GM21717 (cell line): ENCODE measurements around the gene SPATA25.

Experiments
- ATAC-seq: cut with Tn5 transposase; IDR thresholded peaks from one replicate; pipeline ENCODE4 v1.9.1; 2021; ENCODE audit warnings: mild to moderate bottlenecking, moderate library complexity; ENCODE audit not compliant: unreplicated experiment

SPATA25 gene

DNA sequence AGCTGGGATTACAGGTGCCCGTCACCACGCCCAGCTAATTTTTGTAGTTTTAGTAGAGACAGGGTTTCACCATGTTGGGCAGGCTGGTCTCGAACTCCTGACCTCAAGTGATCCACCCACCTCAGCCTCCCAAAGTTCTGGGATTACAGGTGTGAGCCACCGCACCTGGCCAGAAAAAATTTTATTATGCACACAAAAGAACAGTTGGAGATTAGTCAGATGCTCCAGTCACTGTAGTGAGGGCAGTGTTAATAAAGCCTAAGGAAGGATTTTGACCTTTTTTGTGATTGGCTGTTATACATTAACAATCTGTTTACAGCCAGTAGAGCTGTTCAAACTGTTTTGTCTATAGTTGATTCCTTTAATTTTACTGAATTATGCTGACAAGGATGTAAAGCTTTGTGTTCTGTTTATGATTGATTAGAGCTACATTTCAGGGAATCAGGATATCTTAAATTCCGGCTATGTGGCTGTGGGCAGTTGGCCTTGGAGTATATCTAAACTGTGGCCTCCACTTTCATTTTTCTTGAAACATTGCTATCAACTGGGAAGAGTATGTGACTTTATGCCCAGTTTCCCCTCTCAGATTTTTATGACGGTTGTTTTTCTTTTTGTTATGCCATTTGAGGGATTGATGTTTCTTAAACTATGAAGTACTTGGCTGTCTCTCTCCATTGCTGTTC is 20.1 kb downstream of the SPATA25 start:
- ATAC-seq, result no peak

DNA sequence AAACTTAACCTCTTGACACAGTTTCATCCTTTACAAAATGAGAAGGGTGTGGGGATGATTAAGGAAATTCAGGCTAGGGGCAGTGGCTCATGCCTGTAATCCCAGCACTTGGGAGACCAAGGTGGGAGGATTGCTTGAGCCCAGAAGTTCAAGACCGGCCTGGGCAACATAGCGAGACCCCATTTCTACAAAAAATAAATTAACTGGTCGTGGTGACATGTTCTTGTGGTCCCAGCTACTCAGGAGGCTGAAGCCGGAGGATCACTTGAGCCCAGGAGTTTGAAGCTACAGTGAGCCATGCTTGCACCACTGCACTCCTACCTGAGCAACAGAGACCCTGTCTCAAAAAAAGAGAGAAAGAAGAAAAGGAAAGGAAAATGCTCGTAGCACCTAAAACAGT is 21.0 kb downstream of the SPATA25 start:
- no peak for ATAC-seq

DNA sequence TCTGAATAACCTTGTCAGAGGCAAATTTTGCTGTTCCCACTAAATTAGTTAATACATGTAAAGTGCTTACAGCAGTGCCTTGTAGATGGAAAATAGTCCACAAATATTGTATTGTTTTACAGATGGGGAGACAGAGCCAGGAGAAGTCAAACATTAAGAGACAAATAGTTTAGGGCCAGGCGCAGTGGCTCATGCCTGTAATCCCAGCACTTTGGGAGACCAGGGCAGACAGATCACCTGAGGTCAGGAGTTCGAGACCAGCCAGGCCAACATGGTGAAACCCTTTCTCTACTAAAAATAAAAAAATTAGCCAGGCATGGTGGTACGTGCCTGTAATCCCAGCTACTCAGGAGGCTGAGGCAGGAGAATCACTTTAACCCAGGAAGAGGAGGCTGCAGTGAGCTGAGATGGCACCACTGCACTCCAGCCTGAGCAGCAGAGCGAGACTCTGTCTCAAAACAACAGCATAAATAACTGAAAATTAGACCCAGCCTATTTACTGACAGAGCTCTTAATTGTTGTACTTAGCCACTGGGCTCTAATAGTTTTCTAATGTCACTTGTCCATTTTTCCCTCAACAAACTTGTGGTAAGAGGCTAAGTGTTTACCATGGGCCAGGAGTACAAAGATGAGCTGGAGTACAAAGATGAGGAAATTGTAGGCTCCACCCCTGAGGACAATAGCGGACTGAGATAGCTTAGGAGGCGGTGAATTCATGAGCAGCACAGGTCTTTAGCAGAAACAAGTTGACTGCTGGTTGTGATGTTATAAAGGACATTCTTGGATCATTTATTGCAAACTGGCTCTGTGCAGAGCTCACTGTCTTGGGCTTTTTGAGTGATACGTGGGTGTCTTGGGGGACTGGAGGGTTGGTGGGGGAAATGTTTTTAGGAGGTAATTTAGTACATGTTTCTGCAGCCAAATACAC is 23.6 kb downstream of the SPATA25 start:
- no peak for ATAC-seq

DNA sequence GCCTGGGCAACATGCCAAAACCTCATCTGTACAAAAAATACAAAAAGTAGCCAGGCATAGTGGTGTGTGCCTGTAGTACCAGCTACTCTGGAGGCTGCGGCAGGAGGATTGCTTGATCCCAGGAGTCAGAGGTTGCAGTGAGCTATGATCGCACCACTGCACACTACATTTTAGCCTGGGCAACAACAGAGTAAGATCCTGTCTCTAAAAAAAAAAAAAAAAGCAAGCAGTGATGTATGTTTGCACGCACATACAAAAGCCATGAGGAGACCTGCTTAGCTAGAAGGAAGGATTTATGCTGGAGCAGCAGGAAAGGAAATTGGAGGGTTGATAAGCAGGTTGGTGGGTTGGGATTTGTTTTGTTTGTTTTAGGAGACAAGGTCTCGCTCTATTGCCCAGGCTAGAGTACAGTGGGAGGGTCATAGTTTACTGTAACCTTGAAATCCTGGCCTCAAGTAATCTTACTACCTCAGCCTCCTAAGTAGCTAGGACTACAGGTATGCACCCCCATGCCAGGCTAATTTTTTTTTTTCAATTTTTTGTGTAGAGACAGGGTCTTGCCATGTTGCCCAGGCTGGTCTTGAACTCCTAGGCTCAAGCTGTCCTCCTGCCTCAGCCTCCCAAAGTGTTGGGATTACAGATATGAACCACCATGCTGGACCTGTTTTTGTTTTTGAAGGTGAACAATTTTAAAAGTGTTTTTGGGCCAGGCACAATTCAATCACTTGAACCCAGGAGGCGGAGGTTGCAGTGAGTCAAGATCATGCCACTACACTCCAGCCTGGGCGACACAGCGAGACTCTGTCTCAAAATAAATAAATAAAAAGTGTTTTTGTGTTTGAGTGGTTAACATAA is 26.0 kb downstream of the SPATA25 start:
- ATAC-seq, result no peak

DNA sequence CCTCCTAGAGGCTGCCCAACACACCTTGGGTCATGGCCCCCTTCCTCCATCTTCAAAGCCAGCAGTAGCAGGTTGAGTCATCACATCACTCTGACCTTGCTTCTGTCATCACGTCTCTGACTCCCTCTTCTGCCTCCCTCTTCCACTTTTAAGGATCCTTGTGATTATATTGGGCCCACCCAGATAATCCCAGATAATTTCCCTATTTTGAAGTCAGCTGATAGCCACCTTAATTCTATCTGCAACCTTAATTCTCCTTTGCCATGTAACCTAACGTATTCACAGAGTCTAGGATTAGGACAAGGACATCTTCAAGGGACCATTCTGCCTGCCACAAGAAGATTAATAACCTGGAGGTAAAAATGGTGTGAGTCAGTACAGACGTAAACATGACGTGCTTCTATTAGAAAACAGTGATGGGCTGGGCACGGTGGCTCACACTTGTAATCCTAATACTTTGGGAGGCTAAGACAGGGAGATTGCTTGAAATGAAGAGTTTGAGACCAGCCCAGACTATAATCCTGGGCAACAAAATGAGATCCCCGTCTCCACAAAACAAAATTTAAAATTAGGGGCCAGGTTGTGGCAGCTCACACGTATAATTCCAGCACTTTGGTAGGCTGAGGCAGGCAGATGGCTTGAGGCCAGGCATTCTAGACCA is 26.7 kb downstream of the SPATA25 start:
- ATAC-seq, result no peak

DNA sequence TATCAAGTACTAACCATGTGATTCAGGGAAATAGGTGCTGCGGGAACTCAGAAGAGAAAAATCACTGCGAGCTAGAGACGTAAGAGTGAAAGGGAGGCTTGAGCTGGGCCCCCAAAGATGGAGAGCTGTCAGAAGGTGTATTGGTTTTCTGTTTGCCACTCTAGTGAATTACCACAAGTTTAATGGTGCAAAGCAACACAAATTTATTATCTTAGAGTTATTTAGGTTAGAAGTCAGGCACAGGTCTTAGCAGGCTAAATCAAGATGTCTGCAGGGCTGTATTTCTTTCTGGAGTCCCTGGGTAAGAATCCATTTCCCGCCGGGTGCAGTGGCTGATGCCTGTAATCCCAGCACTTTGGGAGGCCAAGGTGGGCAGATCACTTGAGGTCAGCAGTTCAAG is 27.5 kb downstream of the SPATA25 start:
- ATAC-seq, result no peak

DNA sequence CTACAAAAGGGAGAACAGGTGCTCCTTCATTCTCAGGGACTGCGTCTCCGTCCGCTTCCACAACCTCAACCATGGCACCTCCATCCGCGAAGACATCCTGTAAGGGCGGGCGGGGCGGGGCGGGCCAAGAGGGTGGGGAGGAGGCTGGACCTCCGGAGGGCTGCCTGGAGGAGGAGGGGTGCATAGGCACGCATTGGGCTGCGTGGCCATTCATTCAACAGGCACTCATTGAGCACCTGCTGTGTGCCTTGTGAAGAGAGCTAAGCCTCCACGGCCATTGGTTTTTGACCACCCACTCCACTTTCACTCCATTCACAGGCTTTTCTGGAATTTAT is 29.6 kb downstream of the SPATA25 start:
- peak; percentile 28 for ATAC-seq

DNA sequence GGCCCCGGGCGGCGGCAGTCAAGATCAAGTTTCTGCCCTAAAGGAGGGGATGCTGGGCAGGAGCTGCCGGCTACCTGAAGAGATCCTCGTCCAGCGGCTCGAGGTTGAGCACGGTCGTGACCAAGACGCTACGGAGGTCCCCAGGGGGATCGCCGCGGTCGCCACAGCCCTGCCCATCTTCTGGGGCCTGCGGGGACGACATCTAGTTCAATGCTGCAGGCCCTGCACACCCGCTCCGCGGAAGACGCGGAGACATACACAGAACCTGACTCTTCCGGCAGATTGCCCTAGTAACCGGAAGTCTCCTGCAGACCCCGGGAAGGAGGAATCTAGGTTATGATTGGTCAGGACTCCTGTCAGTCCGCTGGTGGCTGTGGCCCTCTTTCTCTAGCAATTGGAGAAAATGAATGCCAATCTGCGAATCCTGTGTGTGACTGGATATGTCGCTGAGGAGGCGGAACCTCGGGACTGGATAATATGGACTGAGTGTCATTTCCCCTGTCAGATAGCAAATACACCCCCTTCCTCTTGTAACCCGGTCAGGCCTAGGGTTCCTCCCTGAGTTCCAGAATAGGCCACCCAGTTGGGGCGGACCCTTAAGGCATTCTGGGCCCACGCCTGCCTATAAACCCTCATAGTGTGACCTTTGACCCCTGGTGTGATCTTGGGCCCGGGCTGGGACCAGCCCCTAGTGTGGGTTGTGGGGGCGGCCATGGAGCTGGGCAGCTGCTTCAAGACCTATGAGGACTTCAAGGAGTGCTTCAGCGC is 30.1 kb downstream of the SPATA25 start, which contains the start of the genes ACOT8 and ZSWIM3:
ACOT8 (minus strand) TSS at position 279 of the 768 bp plus-strand sequence; CDS start at position 202, 77 bp downstream.
ZSWIM3 (plus strand) TSS at position 501 of the 768 bp plus-strand sequence; CDS start at position 713, 212 bp downstream.
- peak; percentile 96 for ATAC-seq

DNA sequence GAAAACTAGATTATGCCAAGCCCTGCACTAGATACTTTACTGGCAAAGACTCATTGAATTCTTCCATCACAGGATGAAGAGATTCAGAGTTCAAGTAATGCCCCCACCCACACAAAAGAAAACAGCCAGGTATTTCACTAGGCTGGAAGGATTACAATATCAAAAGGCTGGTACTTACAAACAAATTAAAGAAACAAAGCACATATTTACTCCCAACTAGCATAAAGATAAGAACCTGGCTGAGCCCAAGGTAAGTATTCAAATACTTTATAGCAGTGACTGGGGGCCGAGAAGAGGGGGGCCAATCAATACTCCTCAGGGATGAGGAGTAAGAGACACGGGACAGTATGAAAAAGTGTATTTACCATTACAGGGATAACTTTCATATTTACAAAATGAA is 33.9 kb downstream of the SPATA25 start:
- ATAC-seq, result no peak

DNA sequence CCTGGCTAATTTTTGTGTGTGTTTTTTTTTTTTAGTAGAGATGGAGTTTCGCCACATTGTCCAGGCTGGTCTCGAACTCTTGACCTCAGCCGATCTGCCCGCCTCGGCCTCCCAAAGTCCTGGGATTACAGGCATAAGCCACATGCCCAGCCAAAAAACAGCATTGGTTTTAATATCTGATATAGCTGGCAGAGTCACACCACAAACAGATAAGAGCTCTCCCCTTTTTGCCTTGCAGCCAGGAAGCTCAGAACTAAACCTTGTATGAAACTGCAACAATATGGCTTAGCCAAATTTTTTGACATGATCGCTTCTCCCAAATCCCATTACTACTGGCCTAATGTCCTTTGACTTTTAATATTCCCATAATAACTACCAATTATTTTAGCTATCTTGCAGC is 35.1 kb downstream of the SPATA25 start:
- ATAC-seq, result no peak

DNA sequence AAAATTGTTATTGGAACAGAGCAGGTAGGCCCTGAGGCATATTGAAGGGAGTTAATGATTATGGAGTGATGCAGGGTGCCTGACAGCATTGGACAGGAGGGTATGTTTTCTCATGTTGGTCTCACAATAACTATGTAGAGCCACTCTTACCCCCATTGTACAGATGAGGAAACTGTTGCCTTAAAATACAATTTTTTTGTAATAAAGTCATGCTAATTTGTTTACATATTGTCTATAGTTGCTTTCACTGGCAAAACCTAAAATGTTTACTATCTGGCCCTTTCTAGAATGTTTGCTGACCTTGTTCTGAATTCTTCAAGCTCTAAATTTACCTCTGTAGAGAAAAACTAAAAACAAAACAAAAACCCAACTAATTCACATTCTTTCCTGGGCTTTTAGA is 35.9 kb downstream of the SPATA25 start:
- ATAC-seq, result no peak

DNA sequence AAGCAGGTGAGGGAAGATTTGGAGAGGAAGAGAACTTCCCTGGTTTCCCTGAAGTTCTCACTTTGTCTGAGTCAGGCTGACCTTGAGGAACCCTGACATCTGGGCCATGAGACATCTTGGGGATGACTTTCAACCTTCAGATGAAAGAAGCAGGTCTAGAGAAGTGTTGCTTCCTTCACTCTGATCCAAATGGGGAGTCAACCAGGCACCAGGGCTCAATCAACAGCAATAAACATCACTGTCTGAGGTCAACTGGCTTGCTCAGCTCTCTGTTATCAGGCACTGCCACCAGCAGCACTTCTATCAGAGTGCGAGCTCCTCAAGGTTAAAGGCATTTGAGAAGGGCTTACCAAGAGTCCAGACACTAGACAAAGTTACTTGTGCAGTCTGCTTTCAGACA is 36.5 kb downstream of the SPATA25 start:
- no peak for ATAC-seq

DNA sequence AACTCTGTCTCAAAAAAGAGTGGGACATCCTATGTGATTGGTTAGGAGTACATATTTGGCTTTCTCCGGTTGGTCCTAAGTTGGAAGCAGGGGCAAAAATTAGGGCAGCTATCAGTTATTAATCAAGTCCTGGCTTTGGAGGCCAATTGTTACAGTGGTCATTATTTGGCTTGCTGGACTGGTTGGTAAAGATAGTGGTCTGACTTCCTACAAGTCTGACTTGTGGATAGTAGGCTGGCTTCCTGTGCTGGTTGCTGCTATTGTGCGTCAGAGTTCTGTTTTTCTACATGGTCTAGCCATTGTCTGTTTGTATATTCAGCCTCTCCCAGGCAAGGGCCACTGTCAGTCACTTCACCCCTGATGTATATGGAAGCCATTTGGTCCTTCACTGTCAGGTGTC is 37.2 kb downstream of the SPATA25 start:
- no peak for ATAC-seq

DNA sequence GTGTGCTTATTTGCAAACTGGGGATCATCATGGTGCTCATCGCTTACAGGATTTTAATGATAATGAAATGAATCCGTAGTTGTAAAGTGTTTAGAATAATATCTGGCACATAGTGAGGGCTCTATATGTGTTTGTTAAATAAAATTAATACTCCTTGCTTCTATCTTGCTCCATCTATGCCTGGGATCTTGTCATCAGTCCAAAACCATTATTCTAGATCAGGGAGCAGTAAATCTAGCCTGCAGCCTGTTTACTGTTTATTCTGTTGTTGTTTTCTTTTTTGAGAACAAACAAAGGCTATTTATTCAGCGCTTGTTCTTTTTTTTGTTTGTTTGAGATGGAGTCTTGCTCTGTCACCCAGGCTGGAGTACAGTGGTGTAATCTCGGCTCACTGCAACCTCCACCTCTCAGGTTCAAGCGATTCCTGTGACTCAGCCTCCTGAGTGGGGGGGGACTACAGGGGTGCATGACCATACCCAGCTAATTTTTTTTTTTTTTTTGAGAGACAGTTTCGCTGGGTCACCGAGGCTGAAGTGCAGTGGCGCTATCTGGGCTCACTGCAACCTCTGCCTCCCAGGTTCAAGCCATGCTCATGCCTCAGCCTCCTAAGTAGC is 38.3 kb downstream of the SPATA25 start:
- no peak for ATAC-seq

DNA sequence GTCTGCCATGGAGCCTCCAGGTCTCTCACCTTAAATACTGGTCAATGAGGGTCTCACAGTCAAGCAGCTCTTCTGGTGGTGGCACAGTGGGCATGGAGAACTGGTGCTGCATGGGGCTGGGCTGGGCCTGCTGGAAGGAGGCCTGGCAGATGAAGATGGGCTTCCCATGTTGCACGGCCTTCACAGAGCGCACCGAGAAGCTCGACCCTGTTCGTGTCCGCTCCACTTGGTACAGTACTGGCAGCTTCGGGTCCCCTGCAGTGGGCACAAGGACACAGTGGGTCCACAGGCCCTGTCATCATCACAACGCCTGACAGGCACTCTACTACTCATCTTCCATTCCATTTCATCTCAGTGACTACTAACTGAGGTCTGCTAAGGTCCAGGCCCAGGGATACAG is 39.0 kb downstream of the SPATA25 start:
- no peak for ATAC-seq

DNA sequence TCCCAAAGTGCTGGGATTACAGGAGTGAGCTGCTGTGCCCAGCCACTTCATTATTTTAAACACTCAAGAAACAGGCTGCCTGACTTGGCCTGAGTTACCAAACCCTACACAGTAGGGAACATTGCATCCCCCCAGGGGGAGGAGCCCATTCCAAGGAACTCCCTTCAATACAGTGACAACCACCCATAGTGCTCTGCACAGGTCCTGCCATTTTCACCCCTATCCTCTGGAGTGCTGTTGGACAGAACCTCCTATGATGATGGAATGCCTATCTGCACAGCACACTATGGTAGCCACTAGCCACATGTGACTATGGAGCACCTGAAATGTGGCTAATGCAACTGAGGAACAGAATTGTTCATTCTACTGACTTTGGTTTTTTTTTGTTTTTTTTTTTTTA is 42.0 kb downstream of the SPATA25 start:
- no peak for ATAC-seq

DNA sequence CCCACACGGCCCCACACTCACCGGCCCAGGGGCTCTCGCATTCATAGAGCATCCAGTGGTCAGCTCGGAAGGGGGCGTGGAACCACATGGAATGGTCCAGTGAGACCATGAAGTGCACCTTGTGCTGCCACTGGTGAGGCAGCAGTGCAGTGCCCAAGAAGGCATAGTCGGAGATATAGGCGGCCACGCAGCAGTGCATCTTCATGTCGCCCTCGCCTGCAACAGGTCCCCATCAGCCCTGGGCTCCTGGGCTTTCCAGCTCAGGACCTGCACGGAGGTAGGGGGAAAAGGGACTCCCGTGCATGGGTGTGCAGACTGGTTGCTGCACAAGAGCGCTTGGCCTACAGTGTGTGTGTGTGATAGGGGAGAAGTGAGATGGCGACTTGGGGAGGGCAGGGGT is 43.9 kb downstream of the SPATA25 start:
- ATAC-seq, result no peak

DNA sequence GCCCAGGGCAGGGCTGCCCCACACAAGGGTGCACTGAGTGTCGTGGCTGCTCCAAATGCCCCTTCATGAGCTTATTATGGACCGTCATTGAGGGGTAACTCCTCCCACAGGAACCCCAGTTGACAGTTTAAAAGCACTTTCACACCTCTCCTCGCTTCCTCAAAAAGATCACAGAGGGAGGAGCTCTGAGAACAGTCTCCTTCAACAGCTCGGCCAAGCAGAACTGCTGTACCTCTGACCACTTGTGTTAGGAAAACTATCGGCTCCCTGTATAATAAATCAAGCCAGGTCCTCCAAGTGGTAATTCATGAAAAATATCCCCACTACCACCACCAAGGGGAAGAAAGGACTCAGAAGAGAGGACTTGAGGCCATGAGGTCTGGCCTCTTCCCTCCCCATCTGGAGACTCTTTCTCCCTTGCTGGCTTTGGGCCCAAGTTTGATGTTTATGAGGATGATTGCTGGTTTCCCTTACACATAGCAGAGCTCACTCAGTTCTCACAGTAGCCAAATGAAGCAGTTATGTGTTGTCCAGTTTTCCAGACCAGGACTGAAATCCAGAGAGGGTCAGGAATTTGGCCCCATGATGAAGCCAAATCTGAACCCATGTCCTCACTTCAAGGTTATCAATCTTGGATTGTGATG is 45.1 kb downstream of the SPATA25 start:
- ATAC-seq, result no peak
